Natural killer cell (primary cell): ENCODE results near the gene CNR2. TPM values are rescaled to one million over a fixed set of nuclear protein-coding genes. Genes with fewer than 3 reads are reported as not detected.
"Not testable (repeated sequence)": the region's sequence is repeated elsewhere in the genome, so short reads cannot be mapped to it uniquely, and the experiment has no call there.

Source experiments
- ATAC-seq, 3 donors: fragments of 150-1000 bp in 2 of 3; fragments of 200-7000 bp in 1 of 3; cut with Tn5 transposase; 1 replicate in 1 of 3; 2 replicates in 2 of 3; pipeline ENCODE4 v1.10.0; 2021; ENCODE audit warnings: mild to moderate bottlenecking in 2 of 3, moderate library complexity in 2 of 3
- DNase-seq, 2 donors: peaks; one replicate each; pipeline versions ENCODE4 v3.0.0 to v3.0.0-alpha.2; 2013 to 2021; ENCODE audit warnings: mixed read lengths in 1 of 2
- H3K27ac ChIP-seq: one replicate; pipeline ENCODE4 v1.5.1; 2013; ENCODE audit warnings: mild to moderate bottlenecking, low read length
- H3K27me3 ChIP-seq: one replicate; pipeline ENCODE4 v1.6.1; 2013; ENCODE audit warnings: low read length; ENCODE audit not compliant: control insufficient read depth, insufficient read depth
- H3K36me3 ChIP-seq: one replicate; pipeline ENCODE4 v1.6.1; 2013; ENCODE audit warnings: low read length; ENCODE audit not compliant: control insufficient read depth, insufficient read depth
- H3K4me1 ChIP-seq: one replicate; pipeline ENCODE4 v1.6.1; 2013; ENCODE audit warnings: low read length; ENCODE audit not compliant: control insufficient read depth, insufficient read depth
- H3K4me3 ChIP-seq: one replicate; pipeline ENCODE4 v1.5.1; 2013; ENCODE audit warnings: low read length
- H3K9me3 ChIP-seq: one replicate; pipeline ENCODE4 v1.6.1; 2013; ENCODE audit warnings: low read length; ENCODE audit not compliant: control insufficient read depth, insufficient read depth
- H3K27ac Mint-ChIP-seq, 2 donors: one replicate each; pipeline ENCODE4 v1.8.0; 2022; ENCODE audit warnings: mild to moderate bottlenecking in 2 of 2, mixed read lengths in 2 of 2, moderate library complexity in 1 of 2
- H3K27me3 Mint-ChIP-seq, 2 donors: one replicate each; pipeline ENCODE4 v1.8.0; 2022; ENCODE audit warnings: low read depth in 2 of 2, mixed read lengths in 2 of 2
- H3K36me3 Mint-ChIP-seq: one replicate; pipeline ENCODE4 v1.8.0; 2022; ENCODE audit warnings: mixed read lengths
- H3K4me1 Mint-ChIP-seq, 2 donors: one replicate each; pipeline ENCODE4 v1.8.0; 2022; ENCODE audit warnings: mixed read lengths in 2 of 2
- H3K4me3 Mint-ChIP-seq: one replicate; pipeline ENCODE4 v1.8.0; 2022; ENCODE audit warnings: mild to moderate bottlenecking, moderate library complexity, mixed read lengths
- H3K9me3 Mint-ChIP-seq, 2 donors: one replicate each; pipeline ENCODE4 v1.8.0; 2022; ENCODE audit warnings: mixed read lengths in 2 of 2
- WGBS: methylation state at CpG from one replicate; pipeline ENCODE4 v1.1.7; 2013; ENCODE audit warnings: missing lambda C conversion rate; ENCODE audit not compliant: insufficient coverage; 5-methylcytosine and 5-hydroxymethylcytosine counted together
- intact Hi-C: fragments of 100-400 bp; cut with micrococcal nuclease; formaldehyde crosslinking; loops from one replicate; pipeline ENCODE4 v1.14.2; 2022
- total RNA-seq, 4 donors: library from RNA; stranded (reverse); fragments of 120-200 nt in 1 of 4; gene quantifications; one replicate each; pipeline versions ENCODE4 v1.2.3 to v1.2.4, GENCODE V29; 2013 to 2022
- TF ChIP-seq, protein P1 (sequence below): fragments of 200-600 bp; IDR thresholded peaks from one replicate; pipeline ENCODE4 v1.8.0; 2022; ENCODE audit warnings: antibody characterized with exemption

CNR2 gene
- total RNA-seq, 3 donors from 2014 or later (not counting 1 experiment from before 2014, with no cell fraction given) = 5.3 to 12.0 (median 6.1) TPM

GRCh38 chr1:23848673-23849616 lies 64.2 kb downstream of the CNR2 start:
- ATAC-seq (no peak), DNase-seq (no peak)
- Histone ChIP-seq H3K27ac (no peak overlapping the region), H3K9me3 (no peaks in the 10 kb centered on the region), H3K36me3 (peaks cover 25% of the 10 kb centered on the region), H3K4me1 (no peaks in the 10 kb centered on the region), H3K4me3 (no peak overlapping the region), H3K27me3 (no peaks in the 10 kb centered on the region)
- no peaks in the 10 kb centered on the region for H3K4me1 Mint-ChIP-seq
- H3K9me3 Mint-ChIP-seq = no peaks in the 10 kb centered on the region
- H3K4me3 Mint-ChIP-seq = no peak overlapping the region
- 94% methylated on average over 11 of the region's 12 CpGs for WGBS
- intact Hi-C loops = no loop called here
- peaks cover 20% of the 10 kb centered on the region for H3K36me3 Mint-ChIP-seq
- TF ChIP-seq, protein P1, sequence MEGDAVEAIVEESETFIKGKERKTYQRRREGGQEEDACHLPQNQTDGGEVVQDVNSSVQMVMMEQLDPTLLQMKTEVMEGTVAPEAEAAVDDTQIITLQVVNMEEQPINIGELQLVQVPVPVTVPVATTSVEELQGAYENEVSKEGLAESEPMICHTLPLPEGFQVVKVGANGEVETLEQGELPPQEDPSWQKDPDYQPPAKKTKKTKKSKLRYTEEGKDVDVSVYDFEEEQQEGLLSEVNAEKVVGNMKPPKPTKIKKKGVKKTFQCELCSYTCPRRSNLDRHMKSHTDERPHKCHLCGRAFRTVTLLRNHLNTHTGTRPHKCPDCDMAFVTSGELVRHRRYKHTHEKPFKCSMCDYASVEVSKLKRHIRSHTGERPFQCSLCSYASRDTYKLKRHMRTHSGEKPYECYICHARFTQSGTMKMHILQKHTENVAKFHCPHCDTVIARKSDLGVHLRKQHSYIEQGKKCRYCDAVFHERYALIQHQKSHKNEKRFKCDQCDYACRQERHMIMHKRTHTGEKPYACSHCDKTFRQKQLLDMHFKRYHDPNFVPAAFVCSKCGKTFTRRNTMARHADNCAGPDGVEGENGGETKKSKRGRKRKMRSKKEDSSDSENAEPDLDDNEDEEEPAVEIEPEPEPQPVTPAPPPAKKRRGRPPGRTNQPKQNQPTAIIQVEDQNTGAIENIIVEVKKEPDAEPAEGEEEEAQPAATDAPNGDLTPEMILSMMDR = no peak
- no peaks in the 10 kb centered on the region for H3K27me3 Mint-ChIP-seq
- H3K27ac Mint-ChIP-seq = no peak overlapping the region

DNA sequence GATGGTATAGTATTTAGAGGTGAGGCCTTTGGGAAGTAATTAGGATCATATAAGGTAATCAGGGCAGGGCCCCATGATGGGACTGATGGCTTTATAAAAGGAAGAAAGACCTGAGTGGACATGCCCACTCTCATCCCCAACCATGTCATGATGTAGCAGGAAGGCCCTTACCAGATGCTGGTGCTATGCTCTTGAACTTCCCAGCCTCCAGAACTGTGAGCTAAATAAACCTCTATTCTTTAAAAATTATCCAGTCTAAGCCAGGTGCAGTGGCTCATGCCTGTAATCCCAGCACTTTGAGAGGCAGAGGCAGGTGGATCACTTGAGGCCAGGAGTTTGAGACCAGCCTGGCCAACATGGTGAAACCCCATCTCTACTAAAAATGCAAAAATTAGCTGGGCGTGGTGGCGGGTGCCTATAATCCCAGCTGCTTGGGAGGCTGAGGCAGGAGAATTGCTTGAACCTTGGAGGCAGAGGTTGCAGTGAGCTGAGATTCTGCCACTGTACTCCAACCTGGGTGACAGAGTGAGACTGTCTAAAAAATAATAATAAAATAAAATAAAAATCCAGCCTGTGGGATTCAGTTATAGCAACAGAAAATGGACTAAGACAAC lies 65.6 kb downstream of the CNR2 start:
- H3K36me3 ChIP-seq = peaks cover 25% of the 10 kb centered on the region
- H3K36me3 Mint-ChIP-seq = peaks cover 20% of the 10 kb centered on the region
- H3K27ac ChIP-seq, H3K27me3 ChIP-seq, H3K4me1 ChIP-seq, H3K4me3 ChIP-seq, ATAC-seq, H3K27ac Mint-ChIP-seq, H3K4me1 Mint-ChIP-seq, H3K9me3 ChIP-seq, H3K27me3 Mint-ChIP-seq, DNase-seq, H3K4me3 Mint-ChIP-seq, intact Hi-C loops, H3K9me3 Mint-ChIP-seq: not testable (repeated sequence)
- 100% methylated on average over 1 of the region's 2 CpGs for WGBS

DNA sequence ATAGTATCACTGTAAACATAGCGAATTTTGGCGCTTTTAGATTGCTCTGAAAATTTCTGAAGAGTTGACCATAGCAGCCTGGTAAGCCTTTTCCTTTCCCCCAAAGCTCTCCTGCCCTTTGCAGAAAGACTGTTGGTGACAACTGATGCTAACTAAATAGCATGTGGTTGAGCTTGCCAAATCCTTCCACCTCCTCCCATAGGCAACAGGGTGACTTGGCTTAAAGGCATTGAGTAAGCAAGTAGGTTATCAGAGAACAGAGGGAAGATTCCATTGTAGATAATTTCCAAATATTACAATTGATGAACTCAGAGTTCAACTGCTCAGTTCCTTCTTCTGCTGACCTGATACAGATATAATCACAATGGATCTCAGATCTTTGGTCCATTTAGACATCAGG lies 68.0 kb downstream of the CNR2 start:
- no peaks in the 10 kb centered on the region for H3K4me1 Mint-ChIP-seq
- TF ChIP-seq, protein P1 = no peak
- peak in 1 of 3 donors; percentile 32 for ATAC-seq
- no peak for DNase-seq
- Histone ChIP-seq H3K4me1 (no peaks in the 10 kb centered on the region), H3K4me3 (no peak overlapping the region), H3K36me3 (peaks cover 25% of the 10 kb centered on the region), H3K9me3 (no peaks in the 10 kb centered on the region), H3K27me3 (no peaks in the 10 kb centered on the region), H3K27ac (no peak overlapping the region)
- 100% methylated on average over 2 of the region's 2 CpGs for WGBS
- no peaks in the 10 kb centered on the region for H3K27me3 Mint-ChIP-seq
- no peak overlapping the region for H3K4me3 Mint-ChIP-seq
- H3K27ac Mint-ChIP-seq = no peak overlapping the region
- peaks cover 20% of the 10 kb centered on the region for H3K36me3 Mint-ChIP-seq
- no peaks in the 10 kb centered on the region for H3K9me3 Mint-ChIP-seq
- intact Hi-C loops = no loop called here

- H3K4me1 Mint-ChIP-seq = peaks cover 0 to under 1% of the 10 kb centered on the region in 2 donors
- DNase-seq (no peak), ATAC-seq (no peak)
- TF ChIP-seq, protein P1 = no peak
- H3K36me3 ChIP-seq = peaks cover 24% of the 10 kb centered on the region
- peaks cover 20% of the 10 kb centered on the region for H3K36me3 Mint-ChIP-seq
- H3K27ac ChIP-seq = no peak overlapping the region
- no peak overlapping the region for H3K4me3 Mint-ChIP-seq
- H3K27ac Mint-ChIP-seq = no peak overlapping the region
- WGBS = 93% methylated on average over 4 of the region's 5 CpGs
- intact Hi-C loops = no loop called here
- no peaks in the 10 kb centered on the region for H3K9me3 ChIP-seq
- H3K9me3 Mint-ChIP-seq = no peaks in the 10 kb centered on the region
- no peaks in the 10 kb centered on the region for H3K27me3 Mint-ChIP-seq
- H3K4me1 ChIP-seq = no peaks in the 10 kb centered on the region
- no peaks in the 10 kb centered on the region for H3K27me3 ChIP-seq
- no peak overlapping the region for H3K4me3 ChIP-seq
These were observed 69.5 kb downstream of the CNR2 start for GRCh38 chr1:23843644-23844043.
